GM12891 (cell line): ENCODE data around the gene CAMKMT.
A peak's percentile ranks its signal among the peaks of the same experiment; 100 is the strongest.

Source experiments
- DNase-seq: peaks from one replicate; pipeline ENCODE4 v3.0.0; 2011; ENCODE audit warnings: low spot score; ENCODE audit not compliant: insufficient read length
- FAIRE-seq: peaks from 2 replicates; lab custom pipeline; 2011; peaks lifted over from hg19 to GRCh38; lab: Jason Lieb, UNC
- PAX5 ChIP-seq: IDR thresholded peaks from 2 replicates; pipeline ENCODE4 v1.6.1; 2011; ENCODE audit warnings: low read length, moderate library complexity, mild to moderate bottlenecking; ENCODE audit not compliant: insufficient read depth, severe bottlenecking
- POLR2A ChIP-seq: IDR thresholded peaks from 2 replicates; pipeline ENCODE4 v1.6.1; 2011; ENCODE audit warnings: low read depth, low read length, control low read depth
- POLR2AphosphoS5 ChIP-seq: IDR thresholded peaks from 2 replicates; pipeline ENCODE4 v1.6.1; 2011; ENCODE audit warnings: low read depth, low read length, control low read depth
- POU2F2 ChIP-seq: IDR thresholded peaks from 2 replicates; pipeline ENCODE4 v1.6.1; 2011; ENCODE audit warnings: low read depth, mild to moderate bottlenecking, control low read depth, low read length, moderate library complexity
- SPI1 ChIP-seq: IDR thresholded peaks from 2 replicates; pipeline ENCODE4 v1.6.1; 2011; ENCODE audit warnings: low read depth, low read length, control low read depth
- TAF1 ChIP-seq: IDR thresholded peaks from 2 replicates; pipeline ENCODE4 v1.6.1; 2011; ENCODE audit warnings: low read depth, low read length, control low read depth

Gene CAMKMT

GRCh38 chr2:44456946-44457345, 95.2 kb downstream of the CAMKMT start:
- DNase-seq (no peak), FAIRE-seq (no peak)
- no peak for TF ChIP-seq POLR2AphosphoS5
- no peak for TF ChIP-seq SPI1
- TF ChIP-seq TAF1: no peak
- no peak for TF ChIP-seq POLR2A
- TF ChIP-seq POU2F2: no peak
- no peak for TF ChIP-seq PAX5

GRCh38 chr2:44459739-44460138, 98.0 kb downstream of the CAMKMT start:
- TF ChIP-seq SPI1 (no peak), POLR2A (no peak), PAX5 (no peak), POU2F2 (no peak), POLR2AphosphoS5 (no peak), TAF1 (no peak)
- FAIRE-seq: no peak
- no peak for DNase-seq

- DNase-seq: no peak
- TF ChIP-seq SPI1 (no peak), POLR2A (no peak), POLR2AphosphoS5 (no peak), POU2F2 (no peak), PAX5 (no peak), TAF1 (no peak)
- no peak for FAIRE-seq
Observed at GRCh38 chr2:44462934-44463849, 101.4 kb downstream of the CAMKMT start.

- no peak for FAIRE-seq
- TF ChIP-seq SPI1: no peak
- DNase-seq: no peak
Observed at GRCh38 chr2:44464437-44464836, 102.7 kb downstream of the CAMKMT start.

- no peak for FAIRE-seq
- TF ChIP-seq SPI1 (no peak), POU2F2 (no peak), POLR2AphosphoS5 (no peak), PAX5 (no peak), TAF1 (no peak), POLR2A (no peak)
- no peak for DNase-seq
Observed at GRCh38 chr2:44470151-44470550, 108.4 kb downstream of the CAMKMT start.

- DNase-seq (no peak), FAIRE-seq (no peak)
- no peak for TF ChIP-seq POLR2A
- no peak for TF ChIP-seq SPI1
Observed at GRCh38 chr2:44477657-44478414, 116.1 kb downstream of the CAMKMT start.

- TF ChIP-seq SPI1: no peak
- TF ChIP-seq POLR2AphosphoS5: no peak
- TF ChIP-seq TAF1: no peak
- TF ChIP-seq POU2F2: no peak
- no peak for TF ChIP-seq PAX5
- TF ChIP-seq POLR2A: no peak
- DNase-seq (peak; percentile 30), FAIRE-seq (peak; percentile 95)
Observed at GRCh38 chr2:44479127-44479887, 117.6 kb downstream of the CAMKMT start.

GRCh38 chr2:44480068-44480467, 118.3 kb downstream of the CAMKMT start:
- DNase-seq (no peak), FAIRE-seq (peak; percentile 59)
- TF ChIP-seq PAX5 (no peak), TAF1 (no peak), POLR2A (no peak), POLR2AphosphoS5 (no peak)

GRCh38 chr2:44487052-44487451, 125.3 kb downstream of the CAMKMT start:
- no peak for TF ChIP-seq PAX5
- no peak for TF ChIP-seq SPI1
- TF ChIP-seq POU2F2: no peak
- no peak for TF ChIP-seq POLR2A
- no peak for TF ChIP-seq TAF1
- no peak for TF ChIP-seq POLR2AphosphoS5
- DNase-seq: no peak
- no peak for FAIRE-seq

- no peak for FAIRE-seq
- no peak for DNase-seq
- no peak for TF ChIP-seq POU2F2
- TF ChIP-seq POLR2A: no peak
- no peak for TF ChIP-seq SPI1
Observed at GRCh38 chr2:44490726-44491125, 129.0 kb downstream of the CAMKMT start.
